ENCODE data around the gene MAN1C1. TPM values are rescaled to one million over a fixed set of nuclear protein-coding genes. Genes with fewer than 3 reads are reported as not detected.

MAN1C1 gene
- total and polyA plus RNA-seq, 2 donors (not counting 3 experiments of a cell fraction or from before 2014, with no cell fraction given), result 1.5 to 4.0 TPM

DNA sequence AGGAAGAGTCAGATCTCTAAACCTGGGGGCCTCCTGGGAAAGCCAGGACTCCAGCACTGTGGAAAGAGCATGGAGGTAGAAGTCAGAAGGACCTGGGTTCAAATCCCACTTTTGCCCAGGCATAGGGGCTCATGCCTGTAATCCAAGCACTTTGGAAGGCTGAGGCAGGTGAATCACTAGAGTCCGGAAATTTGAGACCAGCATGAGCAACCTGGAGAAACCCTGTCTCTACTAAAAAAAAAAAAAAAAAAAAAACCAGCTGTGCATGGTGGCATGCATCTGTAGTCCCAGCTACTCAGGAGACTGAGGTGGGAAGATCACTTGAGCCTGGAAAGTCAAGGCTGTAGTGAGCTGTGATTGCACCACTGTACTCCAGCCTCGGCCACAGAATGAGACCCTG, 41.4 kb upstream of the MAN1C1 start:
- no peaks in the 10 kb centered on the region for H3K9me1 ChIP-seq (replicated peaks; ENCODE audit: control insufficient read depth, extremely low read depth, insufficient read depth, low read length)
- intact Hi-C loops (cut with micrococcal nuclease) (no loop called here), dilution Hi-C loops (cut with MboI; ENCODE audit: extremely low pct_ligation_motif_present, low sequenced_read_pairs) (no loop called here)
- H3K9ac ChIP-seq (replicated peaks; ENCODE audit: extremely low read depth, insufficient read depth, low read length), result no peak overlapping the region
- FAIRE-seq (no peak), DNase-seq (ENCODE audit: low read depth, low spot score) (no peak)
- H3K4me1 ChIP-seq (ENCODE audit: control insufficient read depth, extremely low read depth, insufficient read depth, low read length), result no peaks in the 10 kb centered on the region
- peaks cover 4 to 9% of the 10 kb centered on the region in 2 experiments for H3K27me3 ChIP-seq (ENCODE audit: control insufficient read depth in 2 of 2, insufficient read depth in 2 of 2, low read length in 2 of 2)
- H3K4me2 ChIP-seq (ENCODE audit: insufficient read depth, low read length), result no peak overlapping the region
- H2AFZ ChIP-seq (ENCODE audit: low read depth, low read length), result no peak overlapping the region
- TF ChIP-seq POLR2AphosphoS5 (IDR thresholded peaks at IDR 0.05; ENCODE audit: insufficient read depth, low read depth, low read length) (no peak), POLR2A (IDR thresholded peaks at IDR 0.05; ENCODE audit: low read depth, low read length) (no peak), MYC (IDR thresholded peaks at IDR 0.05; ENCODE audit: low read depth, low read length) (no peak)
- TF ChIP-seq, protein P1, sequence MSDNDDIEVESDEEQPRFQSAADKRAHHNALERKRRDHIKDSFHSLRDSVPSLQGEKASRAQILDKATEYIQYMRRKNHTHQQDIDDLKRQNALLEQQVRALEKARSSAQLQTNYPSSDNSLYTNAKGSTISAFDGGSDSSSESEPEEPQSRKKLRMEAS (IDR thresholded peaks at IDR 0.05; ENCODE audit: insufficient read depth, insufficient read length), result no peak
- BruUV-seq (replicated peaks), result no TSS peak
- no peaks in the 10 kb centered on the region for H3K9me3 ChIP-seq (replicated peaks; ENCODE audit: control insufficient read depth, insufficient read depth, low read length)
- no peaks in the 10 kb centered on the region for H3K36me3 ChIP-seq (ENCODE audit: control insufficient read depth in 2 of 2, extremely low read depth in 1 of 2, insufficient read depth in 2 of 2, low read length in 2 of 2)
- no peaks in the 10 kb centered on the region for H3K79me2 ChIP-seq (ENCODE audit: control insufficient read depth, insufficient read depth, low read length)
- H3K27ac ChIP-seq (ENCODE audit: insufficient read depth, low read depth, low read length), result no peak overlapping the region
- ChIA-PET POLR2A (no interaction called here), CTCF (no interaction called here)
- H4K20me1 ChIP-seq (replicated peaks; ENCODE audit: control insufficient read depth, extremely low read depth, insufficient read depth, low read length), result no peaks in the 10 kb centered on the region
- H3K4me3 ChIP-seq (replicated peaks in 1 of 3; ENCODE audit: insufficient read depth in 1 of 3, low read depth in 1 of 3, low read length in 3 of 3), result no peak overlapping the region

DNA sequence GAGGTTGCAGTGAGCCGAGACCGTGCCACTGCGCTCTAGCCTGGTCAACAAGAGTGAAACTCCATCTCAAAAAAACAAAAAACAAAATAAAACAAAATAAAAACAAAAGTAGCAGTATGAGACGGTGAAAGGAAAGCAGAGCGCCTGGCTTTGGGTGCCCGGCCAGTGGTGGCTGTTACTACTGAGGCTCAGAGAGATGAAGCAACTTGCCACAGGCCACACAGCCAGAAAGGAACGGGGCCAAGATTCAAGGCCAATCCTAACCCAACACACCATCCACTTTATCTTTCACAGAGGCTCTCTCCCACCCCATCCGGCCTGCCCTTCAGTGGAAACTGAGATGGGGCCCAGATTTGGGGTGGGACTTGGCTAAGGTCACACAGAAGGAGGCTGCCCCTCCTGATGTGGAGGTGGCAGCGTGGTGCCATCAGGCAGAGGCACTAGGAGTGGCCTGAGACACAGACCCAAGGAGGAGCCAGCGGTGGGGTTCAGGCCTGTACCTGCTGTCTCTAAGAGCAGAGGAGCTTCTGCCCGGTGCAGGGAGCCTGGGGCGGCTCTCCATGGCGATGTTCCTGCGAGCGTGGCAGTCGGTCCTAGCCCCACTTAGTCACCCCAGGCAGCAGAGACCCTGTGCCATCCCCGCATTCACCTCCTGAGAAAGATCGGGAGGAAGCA, 40.0 kb upstream of the MAN1C1 start:
- dilution Hi-C loops (cut with MboI; ENCODE audit: extremely low pct_ligation_motif_present, low sequenced_read_pairs) (no loop called here), intact Hi-C loops (cut with micrococcal nuclease) (no loop called here)
- Histone ChIP-seq H3K4me2 (ENCODE audit: insufficient read depth, low read length) (no peak overlapping the region), H4K20me1 (replicated peaks; ENCODE audit: control insufficient read depth, extremely low read depth, insufficient read depth, low read length) (no peaks in the 10 kb centered on the region), H3K4me3 (replicated peaks in 1 of 3; ENCODE audit: insufficient read depth in 1 of 3, low read depth in 1 of 3, low read length in 3 of 3) (no peak overlapping the region), H3K27ac (ENCODE audit: insufficient read depth, low read depth, low read length) (no peak overlapping the region), H3K4me1 (ENCODE audit: control insufficient read depth, extremely low read depth, insufficient read depth, low read length) (no peaks in the 10 kb centered on the region), H3K27me3 (ENCODE audit: control insufficient read depth in 2 of 2, insufficient read depth in 2 of 2, low read length in 2 of 2) (peaks cover 4 to 9% of the 10 kb centered on the region in 2 experiments), H3K79me2 (ENCODE audit: control insufficient read depth, insufficient read depth, low read length) (no peaks in the 10 kb centered on the region), H3K36me3 (ENCODE audit: control insufficient read depth in 2 of 2, extremely low read depth in 1 of 2, insufficient read depth in 2 of 2, low read length in 2 of 2) (no peaks in the 10 kb centered on the region), H3K9me1 (replicated peaks; ENCODE audit: control insufficient read depth, extremely low read depth, insufficient read depth, low read length) (no peaks in the 10 kb centered on the region), H2AFZ (ENCODE audit: low read depth, low read length) (no peak overlapping the region), H3K9ac (replicated peaks; ENCODE audit: extremely low read depth, insufficient read depth, low read length) (no peak overlapping the region), H3K9me3 (replicated peaks; ENCODE audit: control insufficient read depth, insufficient read depth, low read length) (no peaks in the 10 kb centered on the region)
- no TSS peak for BruUV-seq (replicated peaks)
- no peak for FAIRE-seq
- no peak for DNase-seq (ENCODE audit: low read depth, low spot score)
- POLR2A ChIA-PET, result no interaction called here
- CTCF ChIA-PET, result interaction anchor here (0.8 kb wide), 2 partner anchors 11 to 28 kb away, joined by 3 read pairs; no protein-coding TSS in a partner anchor
- no peak for TF ChIP-seq POLR2AphosphoS5 (IDR thresholded peaks at IDR 0.05; ENCODE audit: insufficient read depth, low read depth, low read length)

All from endothelial cell of umbilical vein (primary cell).